ENCODE data around the gene RAB6A.

DNA sequence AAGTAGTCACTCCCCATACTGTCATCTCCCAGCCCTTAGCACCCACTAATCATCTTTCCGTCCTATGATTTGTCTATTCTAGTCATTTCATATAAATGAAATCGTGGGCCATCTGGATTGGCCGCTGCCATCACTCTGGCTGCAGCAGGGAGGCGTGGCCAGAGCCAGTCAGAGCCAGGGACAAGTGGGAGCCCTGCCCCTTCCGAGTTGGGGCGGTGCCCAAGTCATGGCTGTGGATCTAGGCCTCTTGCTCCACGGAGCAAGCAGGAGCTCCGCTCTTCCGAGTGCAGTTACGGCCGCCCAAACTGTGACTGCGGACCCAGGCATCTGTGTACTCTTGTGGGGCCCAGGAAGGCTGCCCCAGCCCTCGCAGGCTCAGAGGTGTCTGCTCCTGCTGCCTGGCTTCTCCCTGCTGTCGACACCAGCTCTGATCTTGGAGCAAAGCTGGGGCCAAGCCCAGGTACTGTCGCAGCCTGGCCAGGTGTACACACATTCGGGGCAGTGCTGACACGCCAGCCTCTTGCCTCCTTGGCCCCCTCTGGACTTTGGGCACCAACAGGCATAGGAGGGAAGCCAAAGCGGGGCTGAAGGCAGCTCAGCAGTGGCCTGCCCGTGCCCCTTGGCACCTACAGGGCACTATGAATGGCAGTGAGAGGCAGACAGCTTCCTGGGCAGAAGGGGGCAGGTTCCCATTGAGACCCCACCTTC lies 35.2 kb upstream of the RAB6A start:
- TF ChIP-seq, protein P1, sequence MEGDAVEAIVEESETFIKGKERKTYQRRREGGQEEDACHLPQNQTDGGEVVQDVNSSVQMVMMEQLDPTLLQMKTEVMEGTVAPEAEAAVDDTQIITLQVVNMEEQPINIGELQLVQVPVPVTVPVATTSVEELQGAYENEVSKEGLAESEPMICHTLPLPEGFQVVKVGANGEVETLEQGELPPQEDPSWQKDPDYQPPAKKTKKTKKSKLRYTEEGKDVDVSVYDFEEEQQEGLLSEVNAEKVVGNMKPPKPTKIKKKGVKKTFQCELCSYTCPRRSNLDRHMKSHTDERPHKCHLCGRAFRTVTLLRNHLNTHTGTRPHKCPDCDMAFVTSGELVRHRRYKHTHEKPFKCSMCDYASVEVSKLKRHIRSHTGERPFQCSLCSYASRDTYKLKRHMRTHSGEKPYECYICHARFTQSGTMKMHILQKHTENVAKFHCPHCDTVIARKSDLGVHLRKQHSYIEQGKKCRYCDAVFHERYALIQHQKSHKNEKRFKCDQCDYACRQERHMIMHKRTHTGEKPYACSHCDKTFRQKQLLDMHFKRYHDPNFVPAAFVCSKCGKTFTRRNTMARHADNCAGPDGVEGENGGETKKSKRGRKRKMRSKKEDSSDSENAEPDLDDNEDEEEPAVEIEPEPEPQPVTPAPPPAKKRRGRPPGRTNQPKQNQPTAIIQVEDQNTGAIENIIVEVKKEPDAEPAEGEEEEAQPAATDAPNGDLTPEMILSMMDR (IDR thresholded peaks at IDR 0.05) = no peak
- no peak for TF ChIP-seq POLR2A (IDR thresholded peaks at IDR 0.05)

All from lower leg skin (tissue), 3 donors.